KBM-7 (cell line): ENCODE measurements around the gene NAXE.
"Not testable (repeated sequence)": the region's sequence is repeated elsewhere in the genome, so short reads cannot be mapped to it uniquely, and the experiment has no call there.

ENCODE experiments used
- DNase-seq: peaks from one replicate; pipeline ENCODE4 v3.0.0-alpha.2; 2015
- in situ Hi-C: fragments of 300-500 bp; cut with MboI; formaldehyde crosslinking; loops from 2 replicates; pipeline ENCODE4 v1.14.3; 2020; ENCODE audit warnings: low sequenced_read_pairs, low pct_unique_long_range_greater_than_20kb, mixed read lengths

NAXE gene

GRCh38 chr1:156608981-156609380, 17.4 kb downstream of the NAXE start:
- DNase-seq = peak; percentile 48
- in situ Hi-C loops = no loop called here

GRCh38 chr1:156610072-156610471, 18.5 kb downstream of the NAXE start:
- in situ Hi-C loops = not testable (repeated sequence)

GRCh38 chr1:156612666-156613065, 21.1 kb downstream of the NAXE start:
- in situ Hi-C loops = no loop called here
- DNase-seq = no peak

More at GRCh38 chr1:156610072-156610471, 18.5 kb downstream of the NAXE start:
- DNase-seq = not testable (repeated sequence)

GRCh38 chr1:156615946-156616345, 24.4 kb downstream of the NAXE start:
- in situ Hi-C loops = no loop called here

GRCh38 chr1:156616463-156616862, 24.9 kb downstream of the NAXE start:
- no peak for DNase-seq
- in situ Hi-C loops = no loop called here

More at GRCh38 chr1:156615946-156616345, 24.4 kb downstream of the NAXE start:
- no peak for DNase-seq

GRCh38 chr1:156618853-156619581, 27.4 kb downstream of the NAXE start, which contains the start of gene HAPLN2:
Gene HAPLN2 (plus strand): TSS chr1:156619415. CDS start chr1:156623491, 4,076 bp downstream.
- DNase-seq = peak; percentile 42

GRCh38 chr1:156619582-156619955, 28.0 kb downstream of the NAXE start:
- DNase-seq = no peak
- in situ Hi-C loops = no loop called here

More at GRCh38 chr1:156618853-156619581, 27.4 kb downstream of the NAXE start, which contains the start of gene HAPLN2:
- in situ Hi-C loops = no loop called here

GRCh38 chr1:156622581-156623297, 31.2 kb downstream of the NAXE start:
- DNase-seq = no peak
- in situ Hi-C loops = no loop called here

- in situ Hi-C loops = no loop called here
- peak; percentile 56 for DNase-seq
Measured at GRCh38 chr1:156623946-156624813, 32.6 kb downstream of the NAXE start.

GRCh38 chr1:156624814-156625435, 33.3 kb downstream of the NAXE start:
- no peak for DNase-seq
- in situ Hi-C loops = no loop called here

GRCh38 chr1:156625436-156626078, 34.0 kb downstream of the NAXE start:
- DNase-seq = peak; percentile 65
- in situ Hi-C loops = no loop called here

- DNase-seq = no peak
- in situ Hi-C loops = no loop called here
Measured at GRCh38 chr1:156626079-156626438, 34.5 kb downstream of the NAXE start.

GRCh38 chr1:156627313-156627880, 35.8 kb downstream of the NAXE start:
- DNase-seq = peak; percentile 66
- in situ Hi-C loops = no loop called here

- in situ Hi-C loops = no loop called here
- no peak for DNase-seq
Measured at GRCh38 chr1:156629823-156630449, 38.4 kb downstream of the NAXE start.

GRCh38 chr1:156631152-156631551, 39.6 kb downstream of the NAXE start:
- in situ Hi-C loops, DNase-seq: not testable (repeated sequence)

- no peak for DNase-seq
- in situ Hi-C loops = no loop called here
Measured at GRCh38 chr1:156632355-156632754, 40.8 kb downstream of the NAXE start.

- DNase-seq = no peak
- in situ Hi-C loops = no loop called here
Measured at GRCh38 chr1:156638189-156638985, 46.8 kb downstream of the NAXE start.
